NCI-H510A (cell line): ENCODE results near the gene OTOP3.
A peak's percentile ranks its signal among the peaks of the same experiment; 100 is the strongest.
"Not testable (repeated sequence)": the region's sequence is repeated elsewhere in the genome, so short reads cannot be mapped to it uniquely, and the experiment has no call there.

Experiments
- DNase-seq: peaks from one replicate; lab custom pipeline; 2025; lab: John Stamatoyannopoulos, UW

The OTOP3 gene

GRCh38 chr17:74935585-74936469 is at the start of gene OTOP3:
TSS of gene OTOP3 (plus strand) at chr17:74935898. CDS start at chr17:74935922, 24 bp downstream.
- peak; percentile 24 for DNase-seq

GRCh38 chr17:74888469-74888868 is 47.2 kb upstream of the OTOP3 start:
- DNase-seq, result no peak

GRCh38 chr17:74890554-74890953 is 45.1 kb upstream of the OTOP3 start:
- no peak for DNase-seq

- peak; percentile 25 for DNase-seq
Observed at GRCh38 chr17:74892013-74892841, 43.5 kb upstream of the OTOP3 start.

- DNase-seq, result no peak
Observed at GRCh38 chr17:74892974-74893911, 42.5 kb upstream of the OTOP3 start, which contains the start of gene FADS6. TSS of gene FADS6 (minus strand) at chr17:74893633. CDS start at chr17:74893595, 38 bp downstream.

GRCh38 chr17:74893936-74894671 is 41.6 kb upstream of the OTOP3 start:
- no peak for DNase-seq

- DNase-seq, result no peak
Observed at GRCh38 chr17:74898376-74898946, 37.2 kb upstream of the OTOP3 start.

- no peak for DNase-seq
Observed at GRCh38 chr17:74900208-74900607, 35.5 kb upstream of the OTOP3 start.

- no peak for DNase-seq
Observed at GRCh38 chr17:74901353-74902135, 34.2 kb upstream of the OTOP3 start.

GRCh38 chr17:74903034-74903433 is 32.7 kb upstream of the OTOP3 start:
- DNase-seq, result no peak

- DNase-seq, result no peak
Observed at GRCh38 chr17:74903671-74904070, 32.0 kb upstream of the OTOP3 start.

GRCh38 chr17:74904687-74905409 is 30.9 kb upstream of the OTOP3 start:
- no peak for DNase-seq

- DNase-seq, result not testable (repeated sequence)
Observed at GRCh38 chr17:74906214-74906793, 29.4 kb upstream of the OTOP3 start.

GRCh38 chr17:74907012-74907411 is 28.7 kb upstream of the OTOP3 start:
- DNase-seq, result no peak

- DNase-seq, result not testable (repeated sequence)
Observed at GRCh38 chr17:74909097-74909496, 26.6 kb upstream of the OTOP3 start.

GRCh38 chr17:74911423-74911822 is 24.3 kb upstream of the OTOP3 start:
- not testable (repeated sequence) for DNase-seq

GRCh38 chr17:74916136-74916850 is 19.4 kb upstream of the OTOP3 start:
- DNase-seq, result no peak

- DNase-seq, result no peak
Observed at GRCh38 chr17:74916851-74917199, 18.9 kb upstream of the OTOP3 start.
